DOHH2 (cell line): ENCODE data around the gene DRD1.

ENCODE experiments used
- H3F3A ChIP-seq: fragments of 200-600 bp; sonication (generic), shearing (Covaris generic); 2 replicates; pipeline ENCODE4 v1.6.0; 2016; ENCODE audit warnings: antibody characterized with exemption, mild to moderate bottlenecking; ENCODE audit not compliant: control insufficient read depth, insufficient read depth
- H3K27ac ChIP-seq: fragments of 200-600 bp; sonication (generic); 2 replicates; pipeline ENCODE4 v1.5.1; 2014; ENCODE audit warnings: low read depth, mild to moderate bottlenecking, low read length, moderate library complexity
- H3K27me3 ChIP-seq: fragments of 200-600 bp; sonication (generic); 2 replicates; pipeline ENCODE4 v1.6.1; 2014; ENCODE audit warnings: mild to moderate bottlenecking, low read length, mixed read lengths; ENCODE audit not compliant: control insufficient read depth
- H3K36me3 ChIP-seq: fragments of 200-600 bp; sonication (generic); 2 replicates; pipeline ENCODE4 v1.6.1; 2014; ENCODE audit warnings: mild to moderate bottlenecking, low read length, moderate library complexity, mixed read lengths; ENCODE audit not compliant: control insufficient read depth
- H3K4me1 ChIP-seq: fragments of 200-600 bp; sonication (generic); 2 replicates; pipeline ENCODE4 v1.6.1; 2014; ENCODE audit warnings: mild to moderate bottlenecking, low read length, mixed read lengths; ENCODE audit not compliant: control insufficient read depth
- H3K4me2 ChIP-seq: fragments of 200-600 bp; sonication (generic); 2 replicates; pipeline ENCODE4 v1.6.0; 2014; ENCODE audit warnings: mild to moderate bottlenecking, low read length, moderate library complexity
- H3K4me3 ChIP-seq: fragments of 200-600 bp; sonication (generic); 2 replicates; pipeline ENCODE4 v1.5.1; 2014; ENCODE audit warnings: mild to moderate bottlenecking, low read length, mixed read lengths
- H3K79me2 ChIP-seq: fragments of 200-600 bp; sonication (generic); 2 replicates; pipeline ENCODE4 v1.6.1; 2014; ENCODE audit warnings: mild to moderate bottlenecking, low read length, mixed read lengths; ENCODE audit not compliant: control insufficient read depth
- H3K9me2 ChIP-seq: fragments of 200-600 bp; sonication (generic); replicated peaks from 2 replicates; pipeline ENCODE4 v1.6.1; 2014; ENCODE audit warnings: mild to moderate bottlenecking, low read length, mixed read lengths; ENCODE audit not compliant: control insufficient read depth
- H3K9me3 ChIP-seq: fragments of 200-600 bp; sonication (generic); 2 replicates; pipeline ENCODE4 v1.6.1; 2014; ENCODE audit warnings: antibody characterized with exemption, low read length, mixed read lengths; ENCODE audit not compliant: control insufficient read depth, insufficient read depth
- H4K20me1 ChIP-seq: fragments of 200-600 bp; sonication (generic); 2 replicates; pipeline ENCODE4 v1.6.0; 2014; ENCODE audit warnings: low read depth, mild to moderate bottlenecking, antibody characterized with exemption, low read length, moderate library complexity; ENCODE audit not compliant: control insufficient read depth, insufficient read depth
- EZH2phosphoT487 ChIP-seq: fragments of 200-600 bp; sonication (generic); IDR thresholded peaks from 2 replicates; pipeline ENCODE4 v1.6.1; 2017; ENCODE audit warnings: borderline replicate concordance, mild to moderate bottlenecking, antibody characterized with exemption, low read length, moderate library complexity, mixed read lengths
- TF ChIP-seq, protein P1 (sequence below): fragments of 200-600 bp; sonication (generic); IDR thresholded peaks from one replicate; pipeline ENCODE4 v1.5.1; 2014; ENCODE audit warnings: antibody characterized with exemption, mild to moderate bottlenecking, low read depth, low read length; ENCODE audit not compliant: poor library complexity, severe bottlenecking

DRD1 gene

DNA sequence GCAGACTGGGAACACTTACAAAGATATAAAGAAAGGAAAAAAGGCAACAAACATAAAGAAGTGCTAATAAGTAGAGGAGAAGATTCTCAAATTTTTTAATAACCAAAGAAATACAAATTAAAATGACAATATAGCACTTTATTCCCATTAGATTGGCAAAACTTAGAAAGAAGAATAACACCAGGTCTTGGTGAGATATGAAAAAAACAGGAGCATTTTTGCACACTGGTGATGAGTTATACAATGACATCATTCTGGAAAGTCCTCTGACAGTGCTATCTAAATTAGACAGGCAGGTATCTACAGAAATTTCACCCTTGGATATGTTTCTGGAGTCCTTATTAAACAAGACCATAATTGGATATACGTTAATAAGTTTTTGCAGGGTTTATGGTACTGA, 24.9 kb upstream of the DRD1 start:
- Histone ChIP-seq H3K9me3 (no peaks in the 10 kb centered on the region), H3K27me3 (peaks cover 11% of the 10 kb centered on the region), H3K27ac (no peak overlapping the region), H3K36me3 (no peaks in the 10 kb centered on the region), H3K79me2 (no peaks in the 10 kb centered on the region), H4K20me1 (no peaks in the 10 kb centered on the region), H3K9me2 (no peaks in the 10 kb centered on the region), H3K4me3 (no peak overlapping the region), H3K4me2 (no peak overlapping the region), H3K4me1 (peaks cover 3% of the 10 kb centered on the region; the same call in 1 of the 2 replicates), H3F3A (no peaks in the 10 kb centered on the region)
- TF ChIP-seq EZH2phosphoT487 = no peak
- TF ChIP-seq, protein P1, sequence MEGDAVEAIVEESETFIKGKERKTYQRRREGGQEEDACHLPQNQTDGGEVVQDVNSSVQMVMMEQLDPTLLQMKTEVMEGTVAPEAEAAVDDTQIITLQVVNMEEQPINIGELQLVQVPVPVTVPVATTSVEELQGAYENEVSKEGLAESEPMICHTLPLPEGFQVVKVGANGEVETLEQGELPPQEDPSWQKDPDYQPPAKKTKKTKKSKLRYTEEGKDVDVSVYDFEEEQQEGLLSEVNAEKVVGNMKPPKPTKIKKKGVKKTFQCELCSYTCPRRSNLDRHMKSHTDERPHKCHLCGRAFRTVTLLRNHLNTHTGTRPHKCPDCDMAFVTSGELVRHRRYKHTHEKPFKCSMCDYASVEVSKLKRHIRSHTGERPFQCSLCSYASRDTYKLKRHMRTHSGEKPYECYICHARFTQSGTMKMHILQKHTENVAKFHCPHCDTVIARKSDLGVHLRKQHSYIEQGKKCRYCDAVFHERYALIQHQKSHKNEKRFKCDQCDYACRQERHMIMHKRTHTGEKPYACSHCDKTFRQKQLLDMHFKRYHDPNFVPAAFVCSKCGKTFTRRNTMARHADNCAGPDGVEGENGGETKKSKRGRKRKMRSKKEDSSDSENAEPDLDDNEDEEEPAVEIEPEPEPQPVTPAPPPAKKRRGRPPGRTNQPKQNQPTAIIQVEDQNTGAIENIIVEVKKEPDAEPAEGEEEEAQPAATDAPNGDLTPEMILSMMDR = no peak

DNA sequence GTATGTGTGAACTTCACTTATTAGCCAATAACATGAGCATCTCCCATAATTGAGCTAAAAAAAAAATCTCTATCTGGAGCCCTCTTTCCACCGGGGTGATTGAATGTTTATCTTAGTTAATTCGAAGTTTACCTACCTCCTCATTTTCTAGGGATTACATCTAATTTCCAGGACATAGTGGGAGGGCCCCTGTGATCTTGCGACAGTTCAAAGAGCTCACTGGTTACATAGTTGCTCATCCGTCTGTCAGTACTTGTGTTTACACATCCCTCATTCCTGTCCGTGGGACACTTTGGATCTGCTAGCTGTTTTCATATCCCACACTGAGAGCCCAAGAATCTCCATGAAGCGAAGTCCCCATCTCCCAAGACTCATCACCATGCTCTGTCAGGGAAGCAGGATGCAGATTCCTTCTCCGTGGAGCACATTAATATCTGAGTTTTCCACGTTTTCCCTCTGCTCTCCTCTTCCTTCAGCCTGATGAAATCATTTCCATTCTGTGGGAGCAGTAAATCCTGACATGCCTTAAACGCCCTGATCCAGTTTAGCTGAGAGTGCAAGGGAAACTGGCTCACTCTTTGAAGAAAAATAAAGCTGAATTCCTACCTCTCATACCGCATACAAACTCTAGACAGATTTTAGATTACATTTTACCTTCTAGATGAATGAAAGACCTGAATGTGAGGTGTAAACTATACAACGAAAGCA, 24.2 kb upstream of the DRD1 start:
- Histone ChIP-seq H4K20me1 (no peaks in the 10 kb centered on the region), H3K9me3 (no peaks in the 10 kb centered on the region), H3K27ac (no peak overlapping the region), H3K36me3 (no peaks in the 10 kb centered on the region), H3F3A (no peaks in the 10 kb centered on the region), H3K79me2 (no peaks in the 10 kb centered on the region), H3K4me3 (no peak overlapping the region), H3K4me2 (no peak overlapping the region), H3K9me2 (no peaks in the 10 kb centered on the region), H3K4me1 (peaks cover 3% of the 10 kb centered on the region; the same call in 1 of the 2 replicates), H3K27me3 (peaks cover 11% of the 10 kb centered on the region)
- no peak for TF ChIP-seq EZH2phosphoT487
- TF ChIP-seq, protein P1 = no peak

DNA sequence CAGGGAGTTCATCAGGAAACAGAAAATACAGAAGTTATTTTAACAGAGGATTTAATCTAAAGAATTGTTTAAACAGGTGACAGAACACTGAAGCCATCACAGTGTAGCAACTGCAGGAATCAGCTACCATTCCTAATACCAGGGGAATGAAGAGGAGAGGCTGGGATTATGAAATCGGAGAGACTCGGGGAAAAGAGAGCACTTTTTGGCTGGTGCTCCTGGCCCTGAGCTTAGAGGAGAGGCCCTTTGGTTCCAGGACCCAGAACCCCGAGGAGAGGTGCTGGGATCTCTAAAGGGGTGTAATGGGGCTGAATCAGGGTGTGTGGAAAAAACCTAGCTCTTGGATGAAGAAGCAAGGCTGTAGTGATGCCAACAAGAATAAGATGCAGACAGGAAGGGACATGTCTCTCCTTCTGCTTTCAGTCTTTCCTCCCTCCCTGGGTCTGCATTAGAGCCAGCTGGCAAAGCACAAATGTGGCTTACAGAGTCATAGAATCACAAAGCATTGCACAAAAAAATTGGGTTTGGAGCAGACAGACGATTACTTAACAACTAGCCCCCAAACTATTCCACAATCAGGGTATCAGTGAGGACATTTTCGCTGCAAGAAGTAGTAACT, 22.8 kb upstream of the DRD1 start:
- Histone ChIP-seq H3K79me2 (no peaks in the 10 kb centered on the region), H3F3A (no peaks in the 10 kb centered on the region), H3K4me2 (no peak overlapping the region), H3K9me2 (no peaks in the 10 kb centered on the region), H3K4me3 (no peak overlapping the region), H4K20me1 (no peaks in the 10 kb centered on the region), H3K9me3 (no peaks in the 10 kb centered on the region), H3K27me3 (peaks cover 8% of the 10 kb centered on the region), H3K27ac (no peak overlapping the region), H3K36me3 (no peaks in the 10 kb centered on the region), H3K4me1 (peaks cover 3% of the 10 kb centered on the region; the same call in 1 of the 2 replicates)
- TF ChIP-seq, protein P1 = no peak
- no peak for TF ChIP-seq EZH2phosphoT487
